Neural cell (in vitro differentiated cells): ENCODE measurements around the gene SCARB1. TPM values are rescaled to one million over a fixed set of nuclear protein-coding genes. Genes with fewer than 3 reads are reported as not detected.

Experiments
- H2AFZ ChIP-seq: fragments of 200-600, 300-800 bp; sonication (generic), shearing (Covaris generic); 2 replicates; pipeline ENCODE4 v1.6.0; 2014; ENCODE audit warnings: low read depth, mild to moderate bottlenecking, antibody characterized with exemption, low read length, moderate library complexity
- H3F3A ChIP-seq: fragments of 200-600 bp; shearing (Covaris generic); 2 replicates; pipeline ENCODE4 v1.6.1; 2016; ENCODE audit warnings: mild to moderate bottlenecking, moderate library complexity, mixed read lengths, antibody characterized with exemption, low read length; ENCODE audit not compliant: insufficient read depth, poor library complexity, severe bottlenecking
- H3K27ac ChIP-seq: fragments of 200-600, 300-800 bp; sonication (generic), shearing (Covaris generic); 2 replicates; pipeline ENCODE4 v1.5.1; 2014; ENCODE audit warnings: mild to moderate bottlenecking, low read length, moderate library complexity
- H3K27me3 ChIP-seq: fragments of 300-800, 200-600 bp; sonication (generic), shearing (Covaris generic); 2 replicates; pipeline ENCODE4 v1.6.0; 2014; ENCODE audit warnings: mild to moderate bottlenecking, low read depth, low read length, moderate library complexity; ENCODE audit not compliant: insufficient read depth
- H3K36me3 ChIP-seq: fragments of 300-800, 200-600 bp; sonication (generic), shearing (Covaris generic); 2 replicates; pipeline ENCODE4 v1.5.1; 2014; ENCODE audit warnings: mild to moderate bottlenecking, antibody characterized with exemption, low read length, moderate library complexity; ENCODE audit not compliant: insufficient read depth
- H3K4me2 ChIP-seq: fragments of 300-800, 200-600 bp; sonication (generic), shearing (Covaris generic); 2 replicates; pipeline ENCODE4 v1.6.0; 2014; ENCODE audit warnings: mild to moderate bottlenecking, low read length
- H3K4me3 ChIP-seq: fragments of 300-800, 200-600 bp; sonication (generic), shearing (Covaris generic); 2 replicates; pipeline ENCODE4 v1.5.1; 2014; ENCODE audit warnings: mild to moderate bottlenecking, low read length, moderate library complexity
- H3K79me2 ChIP-seq: fragments of 200-600 bp; shearing (Covaris generic); replicated peaks from 2 replicates; pipeline ENCODE4 v1.6.0; 2014; ENCODE audit warnings: mild to moderate bottlenecking, low read length, moderate library complexity; ENCODE audit not compliant: insufficient read depth
- H3K9ac ChIP-seq: fragments of 300-800, 200-600 bp; sonication (generic), shearing (Covaris generic); 2 replicates; pipeline ENCODE4 v1.6.1; 2016; ENCODE audit warnings: mild to moderate bottlenecking, low read length, mixed read lengths
- H3K9me2 ChIP-seq: fragments of 200-600 bp; shearing (Covaris generic); 2 replicates; pipeline ENCODE4 v1.6.1; 2016; ENCODE audit warnings: mild to moderate bottlenecking, low read length, mixed read lengths; ENCODE audit not compliant: insufficient read depth
- H3K9me3 ChIP-seq: fragments of 200-600, 300-800 bp; sonication (generic), shearing (Covaris generic); 2 replicates; pipeline ENCODE4 v1.6.1; 2016; ENCODE audit warnings: mild to moderate bottlenecking, mixed run types, low read length, moderate library complexity, mixed read lengths
- H4K20me1 ChIP-seq: fragments of 200-600 bp; shearing (Covaris generic); 2 replicates; pipeline ENCODE4 v1.6.1; 2016; ENCODE audit warnings: mild to moderate bottlenecking, mixed run types; ENCODE audit not compliant: insufficient read depth
- EP300 ChIP-seq: fragments of 450-650 bp; conservative IDR thresholded peaks from 2 replicates; pipeline ENCODE4 v1.6.1; 2014; ENCODE audit warnings: antibody characterized with exemption, mild to moderate bottlenecking, moderate library complexity; ENCODE audit not compliant: poor library complexity, severe bottlenecking
- EZH2 ChIP-seq: fragments of 200-600, 300-800 bp; shearing (Covaris generic), sonication (generic); IDR thresholded peaks from 2 replicates; pipeline ENCODE4 v1.6.1; 2014; ENCODE audit warnings: antibody characterized with exemption, low read length, borderline replicate concordance, mild to moderate bottlenecking; ENCODE audit not compliant: insufficient read depth, poor library complexity, severe bottlenecking
- MXI1 ChIP-seq: fragments of 450-650 bp; conservative IDR thresholded peaks from 2 replicates; pipeline ENCODE4 v1.6.1; 2014; ENCODE audit warnings: antibody characterized with exemption, mild to moderate bottlenecking; ENCODE audit not compliant: poor library complexity, severe bottlenecking
- POLR2AphosphoS5 ChIP-seq: IDR thresholded peaks from 2 replicates; pipeline ENCODE4 v1.6.1; 2012
- RAD21 ChIP-seq: fragments of 450-650 bp; conservative IDR thresholded peaks from 2 replicates; pipeline ENCODE4 v1.6.1; 2014; ENCODE audit warnings: antibody characterized with exemption, mild to moderate bottlenecking, moderate library complexity
- REST ChIP-seq: IDR thresholded peaks from 2 replicates; pipeline ENCODE4 v1.6.1; 2012; ENCODE audit warnings: borderline replicate concordance
- SMC3 ChIP-seq: fragments of 450-650 bp; conservative IDR thresholded peaks from 2 replicates; pipeline ENCODE4 v1.6.1; 2014; ENCODE audit warnings: antibody characterized with exemption, mild to moderate bottlenecking, moderate library complexity; ENCODE audit not compliant: poor library complexity
- TAF1 ChIP-seq: IDR thresholded peaks from 2 replicates; pipeline ENCODE4 v1.6.1; 2012; ENCODE audit warnings: low read depth
- polyA plus RNA-seq: library from polyadenylated mRNA; depleted of rRNA; stranded (reverse); fragments of >200 nt; gene quantifications from 2 replicates; pipeline ENCODE4 v1.2.3, GENCODE V29; 2014
- TF ChIP-seq, protein P1 (sequence below): fragments of 450-650 bp; IDR thresholded peaks from 2 replicates; pipeline ENCODE4 v1.5.1; 2014; ENCODE audit warnings: antibody characterized with exemption, mild to moderate bottlenecking, moderate library complexity; ENCODE audit not compliant: poor library complexity, severe bottlenecking

SCARB1 gene
- polyA plus RNA-seq, 1 donor from 2014 or later, result 5.8 TPM

DNA sequence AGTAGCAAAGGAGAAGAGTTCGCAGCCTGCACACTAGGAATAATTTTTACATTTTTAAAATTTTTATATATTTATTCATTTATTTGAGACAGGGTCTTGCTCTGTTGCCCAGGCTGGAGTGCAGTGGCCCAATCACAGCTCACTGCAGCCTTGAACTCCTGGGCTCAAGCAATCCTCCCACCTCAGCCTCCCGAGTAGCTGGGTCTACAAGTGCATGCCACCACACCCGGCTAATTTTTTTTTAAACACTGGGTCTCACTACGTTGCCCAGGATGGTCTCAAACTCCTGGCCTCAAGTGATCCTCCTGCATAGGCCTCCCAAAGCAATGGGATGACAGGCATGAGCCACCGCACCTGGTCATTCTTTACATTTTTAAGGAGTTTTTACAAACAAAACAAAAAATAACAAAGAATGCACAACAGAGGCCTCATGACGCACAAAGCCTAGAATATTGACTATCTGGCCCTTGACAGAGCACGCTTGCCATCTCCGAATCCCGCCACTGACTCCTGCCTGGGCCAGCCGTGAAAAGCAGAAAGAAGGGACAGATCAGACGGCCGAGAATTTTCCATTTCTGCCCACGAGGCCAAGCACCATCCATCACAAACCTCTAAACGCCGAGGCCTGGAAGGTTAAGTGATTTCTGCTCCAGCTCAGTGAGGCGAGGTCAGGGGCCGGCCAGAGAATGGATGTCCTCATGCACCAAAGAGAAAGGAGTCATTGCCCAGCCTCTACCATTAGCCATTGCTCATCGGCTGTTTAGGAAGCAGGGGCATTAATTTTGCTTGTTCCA, 120.0 kb downstream of the SCARB1 start:
- no peak overlapping the region for H2AFZ ChIP-seq
- H3K79me2 ChIP-seq, result no peaks in the 10 kb centered on the region
- H3K9ac ChIP-seq, result no peak overlapping the region
- TF ChIP-seq TAF1, result no peak
- TF ChIP-seq POLR2AphosphoS5, result no peak
- TF ChIP-seq EZH2, result no peak
- no peak for TF ChIP-seq EP300
- TF ChIP-seq MXI1, result no peak
- TF ChIP-seq, protein P1, sequence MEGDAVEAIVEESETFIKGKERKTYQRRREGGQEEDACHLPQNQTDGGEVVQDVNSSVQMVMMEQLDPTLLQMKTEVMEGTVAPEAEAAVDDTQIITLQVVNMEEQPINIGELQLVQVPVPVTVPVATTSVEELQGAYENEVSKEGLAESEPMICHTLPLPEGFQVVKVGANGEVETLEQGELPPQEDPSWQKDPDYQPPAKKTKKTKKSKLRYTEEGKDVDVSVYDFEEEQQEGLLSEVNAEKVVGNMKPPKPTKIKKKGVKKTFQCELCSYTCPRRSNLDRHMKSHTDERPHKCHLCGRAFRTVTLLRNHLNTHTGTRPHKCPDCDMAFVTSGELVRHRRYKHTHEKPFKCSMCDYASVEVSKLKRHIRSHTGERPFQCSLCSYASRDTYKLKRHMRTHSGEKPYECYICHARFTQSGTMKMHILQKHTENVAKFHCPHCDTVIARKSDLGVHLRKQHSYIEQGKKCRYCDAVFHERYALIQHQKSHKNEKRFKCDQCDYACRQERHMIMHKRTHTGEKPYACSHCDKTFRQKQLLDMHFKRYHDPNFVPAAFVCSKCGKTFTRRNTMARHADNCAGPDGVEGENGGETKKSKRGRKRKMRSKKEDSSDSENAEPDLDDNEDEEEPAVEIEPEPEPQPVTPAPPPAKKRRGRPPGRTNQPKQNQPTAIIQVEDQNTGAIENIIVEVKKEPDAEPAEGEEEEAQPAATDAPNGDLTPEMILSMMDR, result no peak
- no peak for TF ChIP-seq SMC3
- TF ChIP-seq RAD21, result no peak
- TF ChIP-seq REST, result no peak
- H3K27me3 ChIP-seq, result no peaks in the 10 kb centered on the region
- no peaks in the 10 kb centered on the region for H3K36me3 ChIP-seq
- no peak overlapping the region for H3K27ac ChIP-seq
- no peaks in the 10 kb centered on the region for H3K9me2 ChIP-seq
- no peaks in the 10 kb centered on the region for H3K9me3 ChIP-seq
- H4K20me1 ChIP-seq, result no peaks in the 10 kb centered on the region
- H3K4me2 ChIP-seq, result no peak overlapping the region
- no peaks in the 10 kb centered on the region for H3F3A ChIP-seq
- no peak overlapping the region for H3K4me3 ChIP-seq

GRCh38 chr12:124742678-124743077, 121.0 kb downstream of the SCARB1 start:
- no peak overlapping the region for H3K27ac ChIP-seq
- H4K20me1 ChIP-seq, result no peaks in the 10 kb centered on the region
- no peaks in the 10 kb centered on the region for H3K79me2 ChIP-seq
- no peaks in the 10 kb centered on the region for H3F3A ChIP-seq
- no peaks in the 10 kb centered on the region for H3K9me3 ChIP-seq
- no peaks in the 10 kb centered on the region for H3K27me3 ChIP-seq
- H3K4me3 ChIP-seq, result no peak overlapping the region
- H3K9me2 ChIP-seq, result no peaks in the 10 kb centered on the region
- no peak overlapping the region for H2AFZ ChIP-seq
- no peaks in the 10 kb centered on the region for H3K36me3 ChIP-seq
- H3K9ac ChIP-seq, result no peak overlapping the region
- TF ChIP-seq MXI1 (no peak), SMC3 (no peak), POLR2AphosphoS5 (no peak), RAD21 (no peak), TAF1 (no peak), REST (no peak), EP300 (no peak), EZH2 (no peak)
- TF ChIP-seq, protein P1, result no peak
- no peak overlapping the region for H3K4me2 ChIP-seq
